GM18861 (cell line): ENCODE measurements around the gene CDH13.
A peak's percentile ranks its signal among the peaks of the same experiment; 100 is the strongest.

Experiments used
- ATAC-seq: cut with Tn5 transposase; IDR thresholded peaks from one replicate; pipeline ENCODE4 v1.9.1; 2021; ENCODE audit not compliant: unreplicated experiment

CDH13 gene

GRCh38 chr16:83685615-83686165 is 1058.9 kb downstream of the CDH13 start:
- ATAC-seq, result no peak

- ATAC-seq, result no peak
These were observed 1060.0 kb downstream of the CDH13 start for GRCh38 chr16:83686726-83687125.

- peak; percentile 90 for ATAC-seq
These were observed 1062.6 kb downstream of the CDH13 start for GRCh38 chr16:83689385-83689831.

DNA sequence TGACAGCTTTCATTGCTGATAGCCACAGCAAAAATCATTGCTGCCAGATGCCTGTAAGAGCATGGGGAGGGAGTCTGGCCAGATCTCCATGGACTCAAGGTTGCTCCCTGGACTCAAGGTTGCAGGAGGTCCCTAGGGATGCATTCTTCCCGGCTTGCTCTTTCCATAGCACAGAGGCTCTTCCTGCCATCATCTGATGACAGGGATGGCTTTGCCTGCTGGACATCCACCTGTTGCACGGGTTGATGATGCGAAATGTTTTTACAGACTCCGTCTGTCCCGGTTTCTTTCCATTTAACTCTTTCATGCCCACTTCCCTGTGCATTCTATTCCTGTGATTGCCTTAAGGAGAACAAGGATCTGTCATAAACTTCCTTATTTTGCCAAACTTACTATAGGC is 1065.5 kb downstream of the CDH13 start:
- ATAC-seq, result no peak

GRCh38 chr16:83698964-83699363 is 1072.2 kb downstream of the CDH13 start:
- ATAC-seq, result no peak

DNA sequence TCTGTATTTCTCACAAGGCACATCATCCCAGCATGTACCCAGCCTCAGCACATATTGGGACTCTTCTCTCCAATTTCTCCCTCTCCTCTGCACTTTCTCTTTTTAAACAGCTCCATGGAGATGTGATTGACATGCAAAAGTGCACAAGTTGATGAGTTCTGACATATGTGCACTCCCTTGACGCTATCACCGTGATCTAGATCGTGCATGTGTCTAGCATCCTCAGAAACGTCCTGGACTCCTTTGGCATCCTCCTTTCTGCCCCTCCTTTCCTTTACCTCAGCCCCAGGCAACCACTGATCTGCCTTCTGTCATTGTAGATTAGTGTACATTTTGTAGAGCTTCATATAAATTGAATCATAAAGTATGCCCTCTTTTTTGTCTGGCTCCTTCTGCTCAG is 1073.0 kb downstream of the CDH13 start:
- ATAC-seq, result no peak

GRCh38 chr16:83700918-83701317 is 1074.1 kb downstream of the CDH13 start:
- no peak for ATAC-seq

GRCh38 chr16:83701494-83701893 is 1074.7 kb downstream of the CDH13 start:
- ATAC-seq, result no peak

DNA sequence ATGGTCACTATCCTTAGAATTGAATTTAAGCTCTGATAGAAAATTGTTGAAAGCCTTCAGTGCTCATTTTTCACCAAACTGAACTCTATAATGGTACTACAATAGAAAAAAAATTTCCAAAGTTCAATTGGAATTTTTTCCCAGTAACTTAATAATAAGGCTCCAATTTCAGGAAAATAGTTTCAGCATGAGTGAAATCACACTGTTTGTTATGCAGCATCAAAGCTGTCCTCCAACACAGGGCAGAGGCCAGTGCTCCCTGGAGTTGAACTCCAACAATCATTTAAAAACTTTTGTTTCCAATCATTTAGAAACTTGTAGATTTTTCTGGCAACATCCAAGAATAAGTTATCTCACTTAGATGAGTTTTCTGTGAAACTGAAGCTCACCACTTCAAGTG is 1077.9 kb downstream of the CDH13 start:
- no peak for ATAC-seq

DNA sequence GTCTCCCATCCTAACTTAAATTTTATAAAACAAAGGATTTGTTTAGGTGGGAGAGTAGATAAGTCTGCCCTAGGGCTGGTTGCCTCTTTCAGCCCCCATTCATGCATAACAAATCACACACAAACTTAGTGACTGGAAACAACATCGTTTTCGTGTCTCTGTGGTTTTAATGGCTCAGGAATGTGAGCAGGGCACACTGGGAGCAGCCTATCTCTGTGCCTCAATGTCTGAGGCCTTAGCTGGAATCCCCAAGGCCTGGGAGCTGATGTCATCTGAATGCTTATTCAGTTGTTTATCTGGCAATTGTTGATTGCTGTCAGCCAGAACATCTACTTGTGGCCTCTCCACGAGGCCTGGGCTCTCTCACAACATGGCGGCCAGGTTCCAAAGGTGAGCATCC is 1079.1 kb downstream of the CDH13 start:
- no peak for ATAC-seq

- ATAC-seq, result no peak
These were observed 1079.6 kb downstream of the CDH13 start for GRCh38 chr16:83706394-83706793.

- ATAC-seq, result no peak
These were observed 1084.3 kb downstream of the CDH13 start for GRCh38 chr16:83711069-83711468.

- ATAC-seq, result no peak
These were observed 1086.8 kb downstream of the CDH13 start for GRCh38 chr16:83713597-83713996.

- ATAC-seq, result no peak
These were observed 1087.5 kb downstream of the CDH13 start for GRCh38 chr16:83714286-83714685.

GRCh38 chr16:83715217-83715920 is 1088.6 kb downstream of the CDH13 start:
- no peak for ATAC-seq

- ATAC-seq, result no peak
These were observed 1090.5 kb downstream of the CDH13 start for GRCh38 chr16:83717308-83717707.

DNA sequence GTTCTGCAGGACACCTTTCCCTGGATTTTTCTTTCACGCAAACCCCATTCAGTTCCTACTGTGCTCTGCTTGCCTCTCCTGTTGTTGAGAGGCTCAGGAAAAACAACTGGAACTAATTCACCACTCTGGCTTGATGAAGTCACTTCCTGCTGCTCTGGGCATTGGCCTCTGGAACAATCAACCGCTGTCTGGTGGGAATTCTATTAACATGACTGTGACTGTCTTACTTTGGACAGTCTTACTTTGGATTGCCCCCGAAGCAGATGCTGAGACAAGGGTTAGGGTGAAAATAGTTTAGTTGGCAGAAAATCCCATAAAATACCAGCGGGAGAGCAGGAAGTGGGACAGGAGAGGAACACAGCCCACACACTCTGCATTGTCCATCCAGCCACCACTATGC is 1091.0 kb downstream of the CDH13 start:
- ATAC-seq, result no peak

DNA sequence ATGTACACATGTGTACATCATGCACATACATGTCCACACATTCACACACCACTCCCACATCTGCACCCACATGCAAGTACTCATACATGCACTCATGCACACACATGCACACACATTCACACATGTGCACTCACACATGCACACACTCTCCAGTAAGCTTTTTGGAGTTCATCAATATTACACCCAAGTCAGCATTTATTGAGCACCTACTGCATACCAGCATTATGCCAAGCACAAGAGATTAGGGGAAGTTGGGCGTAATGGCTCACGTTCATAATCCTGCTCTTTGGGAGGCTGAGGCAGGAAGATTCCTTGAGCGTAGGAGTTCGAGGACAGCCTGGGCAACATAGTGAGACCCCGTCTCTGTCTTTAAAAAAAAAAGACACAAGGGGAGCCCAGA is 1093.4 kb downstream of the CDH13 start:
- ATAC-seq, result no peak

GRCh38 chr16:83720981-83721380 is 1094.2 kb downstream of the CDH13 start:
- no peak for ATAC-seq

DNA sequence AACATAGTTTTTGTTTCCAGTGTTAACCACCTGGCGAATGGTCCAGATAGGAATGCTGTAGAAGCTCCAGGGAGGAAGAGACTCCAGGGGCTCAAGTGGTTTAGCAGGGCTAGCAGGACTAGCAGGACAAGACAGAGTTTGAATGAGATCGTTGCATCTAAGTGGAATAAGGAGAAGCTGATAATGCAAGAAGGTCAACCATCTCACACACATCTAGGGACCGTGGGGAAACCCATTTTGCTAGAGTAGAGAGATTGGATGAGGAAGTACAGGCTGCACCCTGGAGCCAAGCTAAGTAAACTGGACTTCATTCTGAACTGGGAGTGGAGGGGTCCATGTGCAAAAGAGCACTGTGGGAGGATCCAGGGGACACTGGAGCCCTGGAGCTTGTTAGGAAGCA is 1094.9 kb downstream of the CDH13 start:
- no peak for ATAC-seq

GRCh38 chr16:83722456-83723183 is 1095.9 kb downstream of the CDH13 start:
- ATAC-seq, result no peak

DNA sequence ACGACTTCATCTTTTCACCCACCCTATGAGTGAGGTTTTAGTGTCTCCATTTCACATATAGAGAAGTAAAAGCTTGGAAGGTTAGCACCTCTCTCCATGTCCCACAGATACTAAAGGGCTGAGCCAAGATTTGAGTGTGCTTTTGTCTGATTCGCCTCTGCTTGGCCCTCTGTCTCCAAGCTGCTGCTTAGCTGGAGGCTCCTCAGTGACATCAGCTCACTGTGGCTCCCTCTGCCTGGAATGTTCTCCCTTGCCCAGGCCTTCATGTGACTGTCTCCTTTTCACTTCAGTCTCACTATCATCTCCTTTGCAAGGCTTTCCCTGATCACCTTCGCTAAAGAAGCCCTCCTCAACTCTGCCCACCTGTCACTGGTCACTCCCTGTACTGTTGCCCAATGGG is 1096.5 kb downstream of the CDH13 start:
- ATAC-seq, result no peak
